HG02588 (cell line): ENCODE measurements around the gene PCSK2.
"Not testable (repeated sequence)": the region's sequence is repeated elsewhere in the genome, so short reads cannot be mapped to it uniquely, and the experiment has no call there.

ENCODE experiments used
- ATAC-seq: cut with Tn5 transposase; IDR thresholded peaks from one replicate; pipeline ENCODE4 v1.9.1; 2021; ENCODE audit warnings: mild to moderate bottlenecking, moderate library complexity; ENCODE audit not compliant: unreplicated experiment

The PCSK2 gene, protein sequence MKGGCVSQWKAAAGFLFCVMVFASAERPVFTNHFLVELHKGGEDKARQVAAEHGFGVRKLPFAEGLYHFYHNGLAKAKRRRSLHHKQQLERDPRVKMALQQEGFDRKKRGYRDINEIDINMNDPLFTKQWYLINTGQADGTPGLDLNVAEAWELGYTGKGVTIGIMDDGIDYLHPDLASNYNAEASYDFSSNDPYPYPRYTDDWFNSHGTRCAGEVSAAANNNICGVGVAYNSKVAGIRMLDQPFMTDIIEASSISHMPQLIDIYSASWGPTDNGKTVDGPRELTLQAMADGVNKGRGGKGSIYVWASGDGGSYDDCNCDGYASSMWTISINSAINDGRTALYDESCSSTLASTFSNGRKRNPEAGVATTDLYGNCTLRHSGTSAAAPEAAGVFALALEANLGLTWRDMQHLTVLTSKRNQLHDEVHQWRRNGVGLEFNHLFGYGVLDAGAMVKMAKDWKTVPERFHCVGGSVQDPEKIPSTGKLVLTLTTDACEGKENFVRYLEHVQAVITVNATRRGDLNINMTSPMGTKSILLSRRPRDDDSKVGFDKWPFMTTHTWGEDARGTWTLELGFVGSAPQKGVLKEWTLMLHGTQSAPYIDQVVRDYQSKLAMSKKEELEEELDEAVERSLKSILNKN

DNA sequence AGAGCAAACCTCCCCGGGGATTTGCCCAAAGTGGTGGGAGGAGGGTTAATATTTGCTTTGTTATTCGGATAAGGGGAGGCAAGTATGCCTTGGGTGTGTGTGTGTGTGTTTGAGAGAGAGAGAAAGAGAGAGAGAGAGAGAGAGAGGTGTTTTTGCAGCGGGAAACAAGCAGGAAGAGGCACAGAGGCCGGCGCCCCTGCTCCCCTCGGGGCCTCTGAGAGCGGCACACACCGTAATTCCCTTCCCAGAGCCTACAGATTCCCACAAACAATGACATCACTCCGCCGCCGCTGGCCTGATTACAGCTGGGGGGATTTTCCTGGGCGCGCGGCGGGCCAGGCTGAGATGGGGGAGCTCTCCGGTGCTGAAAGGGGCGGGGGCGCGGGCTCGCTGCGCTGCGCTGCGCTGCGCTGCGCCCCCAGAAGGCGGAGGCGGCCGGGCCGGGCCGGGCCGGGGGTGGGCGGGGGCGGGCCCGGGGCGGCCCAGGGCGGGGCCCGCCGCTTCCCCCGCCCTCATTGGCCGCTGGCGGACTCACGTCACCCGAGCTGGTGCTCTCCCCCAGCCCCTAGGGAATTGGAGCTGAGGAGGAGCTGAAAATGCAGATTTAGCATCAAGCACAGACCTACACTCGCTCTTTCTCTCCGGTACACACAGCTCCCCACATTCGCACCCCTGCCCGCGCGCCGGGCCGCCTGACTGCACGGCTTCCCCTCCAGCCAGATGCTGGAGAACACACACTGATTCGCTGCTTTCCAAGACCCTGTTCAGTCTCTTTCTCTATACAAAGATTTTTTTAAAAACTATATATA, at the start of gene PCSK2:
TSS of gene PCSK2 (plus strand) at position 631 of the 809 bp plus-strand sequence. CDS start 266 bp downstream, outside the sequence.
- no peak for ATAC-seq

DNA sequence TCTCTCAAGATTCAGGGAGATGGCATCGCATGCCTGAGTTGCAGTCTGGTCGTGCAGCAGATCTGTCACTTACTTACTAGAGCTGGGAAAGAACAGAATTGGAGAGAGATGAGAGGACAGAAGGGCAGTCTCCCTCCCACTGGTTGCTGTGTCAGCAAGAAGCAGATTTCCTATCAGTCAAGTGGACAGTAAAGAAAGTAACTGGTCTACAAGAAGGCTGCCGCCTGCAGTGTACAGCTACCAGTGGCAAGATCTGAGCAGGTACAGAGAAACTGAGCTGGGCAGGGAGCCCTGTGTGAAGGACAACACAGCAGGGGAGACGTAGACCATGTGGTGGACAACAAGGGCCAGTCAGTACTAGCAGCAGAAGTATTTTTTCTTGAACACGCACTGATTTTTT, 49.5 kb upstream of the PCSK2 start:
- ATAC-seq, result no peak

DNA sequence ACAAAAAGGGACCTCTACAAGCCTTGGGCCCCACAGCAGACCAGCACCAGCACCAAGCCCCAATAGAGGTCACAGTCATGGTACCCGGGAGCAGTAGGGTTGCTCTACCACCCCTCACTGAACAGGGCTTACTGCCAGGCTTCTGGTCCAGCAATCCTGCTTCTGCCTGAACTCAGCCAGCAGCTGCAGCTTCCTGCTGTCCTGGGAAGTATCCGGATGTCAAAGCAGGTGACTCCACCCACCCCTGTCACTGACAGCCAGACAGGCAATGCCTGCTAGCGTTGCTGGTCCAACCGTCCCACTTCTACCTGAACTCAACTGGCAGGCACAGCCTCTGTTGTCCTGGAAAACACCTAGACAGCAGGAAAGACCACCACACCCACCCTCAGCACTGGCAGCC, 47.0 kb upstream of the PCSK2 start:
- ATAC-seq, result no peak

DNA sequence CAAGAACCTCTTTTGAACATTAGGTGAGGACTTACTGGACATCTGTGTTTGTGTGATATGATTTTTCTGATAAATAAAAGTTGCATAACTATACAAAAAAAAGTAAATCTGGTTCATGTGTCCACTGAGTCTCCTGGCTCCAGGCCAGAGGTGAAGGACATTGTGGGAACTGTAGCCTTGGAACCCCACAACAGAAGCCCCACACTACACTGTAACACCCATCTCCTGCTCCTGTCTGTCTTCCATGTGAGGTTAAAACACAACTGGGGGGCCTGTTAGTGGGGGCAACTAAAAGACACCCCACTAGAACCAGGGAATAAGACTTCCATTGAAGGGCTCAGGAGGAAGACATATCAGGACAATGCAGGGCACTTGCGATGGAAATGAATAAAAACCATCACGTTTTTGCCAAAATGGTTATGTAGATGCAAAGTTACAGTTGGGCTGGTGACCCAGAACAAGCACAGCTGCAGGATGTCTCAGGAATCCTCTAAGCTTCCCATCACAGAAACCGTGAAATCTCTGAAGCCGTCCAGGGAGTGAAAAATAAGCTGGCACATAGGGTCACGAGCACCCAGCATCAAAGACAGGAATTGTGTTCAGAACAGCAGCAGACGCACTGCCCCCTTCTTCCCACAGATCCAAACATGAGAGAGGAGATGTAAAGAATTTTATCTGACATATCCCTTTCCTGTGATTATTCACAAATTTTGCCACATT, 36.7 kb upstream of the PCSK2 start:
- ATAC-seq, result no peak

DNA sequence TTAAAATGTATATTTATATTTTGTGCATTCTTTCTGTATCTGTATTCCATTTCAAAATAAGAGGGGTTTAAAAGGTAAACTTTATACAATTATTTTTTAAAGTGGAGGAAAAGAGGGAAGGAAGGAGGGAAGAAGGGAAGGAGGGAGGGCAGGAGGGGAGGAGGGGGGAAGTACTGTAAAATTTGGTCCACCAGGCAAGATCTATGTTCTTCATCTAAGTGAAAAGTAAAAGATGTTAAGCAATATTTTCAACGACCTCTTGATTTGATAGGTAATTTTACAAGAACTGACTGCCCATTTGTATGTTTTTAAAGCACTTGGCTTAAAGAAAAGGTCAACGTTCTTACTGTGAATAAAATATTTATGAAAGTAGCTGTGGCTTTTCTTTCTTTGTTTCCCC, 29.8 kb upstream of the PCSK2 start:
- ATAC-seq, result no peak

DNA sequence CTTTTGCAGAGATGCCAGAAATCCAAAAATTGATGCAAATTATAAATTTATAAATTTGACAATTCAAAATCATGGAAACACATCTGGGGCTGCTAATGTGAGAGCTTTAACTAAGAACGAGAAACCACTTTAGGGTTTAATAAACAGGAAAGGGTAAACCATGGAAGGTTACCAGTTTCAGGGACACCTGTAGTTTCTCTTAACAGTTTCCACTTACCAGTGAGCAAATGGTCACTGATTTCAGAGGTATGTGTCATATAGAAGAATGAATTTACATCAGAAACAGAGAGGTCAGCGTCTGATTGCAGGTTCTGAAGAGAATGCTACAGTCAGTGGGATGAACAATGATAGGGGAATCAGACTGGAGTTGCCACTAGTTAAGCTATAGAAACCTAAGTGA, 24.8 kb upstream of the PCSK2 start:
- no peak for ATAC-seq

DNA sequence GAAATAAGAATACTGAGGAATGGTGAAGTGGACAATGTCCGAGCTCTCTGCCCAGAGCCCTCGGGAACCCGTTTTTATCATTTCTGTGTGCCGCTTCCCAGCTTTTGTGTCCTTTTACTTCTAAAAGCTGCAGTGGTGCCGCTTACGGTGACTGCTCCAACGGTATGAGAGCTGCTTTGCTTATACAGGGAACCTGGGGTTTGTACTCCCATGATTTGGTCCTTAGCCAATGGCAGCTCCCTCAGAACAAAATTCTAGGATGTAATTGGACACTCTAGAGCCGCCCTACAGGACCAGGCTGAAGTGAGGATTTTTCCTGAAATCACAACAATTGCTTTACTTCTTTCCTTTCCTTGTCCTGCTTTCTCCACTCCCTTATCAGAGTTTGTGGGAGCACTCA, 24.2 kb upstream of the PCSK2 start:
- no peak for ATAC-seq

DNA sequence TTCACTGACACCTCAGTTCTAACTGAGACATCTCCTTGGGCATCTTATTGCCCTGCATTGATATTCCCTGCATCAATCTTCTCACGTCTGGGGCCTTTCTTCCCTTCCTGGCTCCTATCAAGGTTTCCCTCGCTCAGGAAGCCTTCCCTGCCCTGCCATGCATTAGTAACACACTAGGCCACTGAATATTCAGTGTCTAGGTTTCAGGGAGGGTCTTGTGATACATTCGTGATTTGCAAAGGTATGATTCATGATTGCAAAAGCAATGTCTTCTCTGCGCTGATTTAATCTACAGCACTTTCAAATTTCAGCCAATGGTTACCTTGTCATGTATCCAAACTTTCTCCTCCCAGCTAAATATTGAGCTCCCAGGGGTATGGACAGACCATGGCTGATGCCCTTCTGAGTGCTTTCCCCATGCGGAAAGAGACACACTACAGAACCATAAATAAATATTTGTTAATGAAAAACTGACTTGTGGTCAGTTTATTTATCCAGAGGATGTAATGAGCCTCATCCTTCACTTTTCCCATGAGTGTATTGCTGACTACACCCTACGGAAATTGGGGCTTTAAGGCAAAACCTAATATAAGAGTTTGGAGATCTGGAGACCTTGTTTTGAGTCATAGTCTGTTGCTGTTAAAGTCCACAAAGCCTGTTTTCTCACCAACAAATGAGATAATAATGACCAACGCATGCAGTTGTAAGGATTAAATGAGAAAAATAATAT, 21.6 kb upstream of the PCSK2 start:
- ATAC-seq, result no peak

DNA sequence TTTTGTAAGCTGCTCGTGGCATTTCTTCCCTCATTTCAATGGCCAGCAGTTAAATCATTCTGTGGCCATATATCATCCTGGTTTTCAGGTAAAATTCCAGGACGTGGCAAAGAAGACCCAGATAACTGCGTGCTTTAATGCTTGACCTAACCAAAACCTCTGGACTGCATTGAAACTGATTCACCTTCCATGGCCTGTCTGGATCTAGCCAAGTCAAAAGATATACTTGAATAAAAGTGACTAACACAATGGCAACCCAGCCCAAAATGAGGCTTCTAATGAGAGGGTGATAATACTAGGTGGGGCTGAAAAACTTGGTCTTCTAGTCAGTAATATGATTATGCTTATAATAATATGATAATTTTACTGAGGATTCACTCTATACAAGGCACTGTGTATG, 16.5 kb upstream of the PCSK2 start:
- no peak for ATAC-seq

DNA sequence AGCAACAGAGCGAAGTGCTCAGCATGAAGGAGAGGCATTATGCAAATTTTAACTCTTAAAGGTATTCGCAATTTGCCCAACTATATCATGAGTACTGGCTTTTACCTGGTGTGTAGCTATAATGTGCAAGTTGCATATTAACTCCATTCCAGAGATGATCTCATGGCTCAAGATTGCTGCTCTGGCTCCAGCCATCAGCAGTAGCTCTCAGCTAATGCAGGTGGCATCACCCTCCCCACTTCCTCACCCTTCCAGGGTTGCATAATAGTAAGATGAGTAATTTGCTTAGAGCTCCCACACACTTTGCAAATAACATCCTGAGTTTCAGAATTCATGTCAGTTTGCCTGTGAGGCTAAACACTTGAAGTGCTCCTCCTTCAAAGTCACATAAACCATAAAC, 15.9 kb upstream of the PCSK2 start:
- no peak for ATAC-seq

DNA sequence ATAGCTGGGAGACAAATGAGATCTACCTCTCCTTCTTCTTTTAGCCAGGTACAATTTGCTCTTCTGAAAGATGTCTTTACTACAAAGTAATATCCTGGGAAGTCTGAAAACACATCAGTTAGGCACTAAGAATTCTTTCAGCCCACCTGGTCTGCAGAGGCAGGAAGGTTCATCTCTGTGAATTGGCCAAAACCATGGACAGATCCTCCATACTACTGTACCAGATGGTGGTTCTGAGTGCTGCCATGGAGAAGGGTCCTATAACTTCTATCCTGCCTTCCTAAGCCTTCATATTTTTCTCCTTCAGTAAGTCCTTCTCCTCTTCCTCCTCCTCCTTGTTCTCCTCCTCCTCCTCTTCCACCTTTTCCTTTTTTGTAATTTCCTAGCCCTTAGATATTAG, 11.7 kb upstream of the PCSK2 start:
- no peak for ATAC-seq

DNA sequence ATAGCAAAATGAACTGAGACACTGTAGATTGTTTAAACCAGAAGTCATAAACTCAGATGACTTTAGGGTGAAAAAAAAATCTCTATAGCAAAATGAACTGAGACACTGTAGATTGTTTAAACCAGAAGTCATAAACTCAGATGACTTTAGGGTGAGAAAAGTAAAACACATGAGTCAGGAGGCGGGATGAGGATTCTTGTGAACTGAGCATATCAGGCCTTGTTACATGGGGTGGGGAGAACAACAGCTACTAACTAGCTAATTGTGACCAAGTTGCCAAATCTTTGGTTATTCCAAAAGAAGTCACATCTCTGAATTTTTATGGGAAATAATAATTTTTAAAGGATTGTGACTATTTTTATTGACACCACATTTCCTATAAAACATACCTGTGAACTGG, 7.0 kb upstream of the PCSK2 start:
- ATAC-seq, result not testable (repeated sequence)

DNA sequence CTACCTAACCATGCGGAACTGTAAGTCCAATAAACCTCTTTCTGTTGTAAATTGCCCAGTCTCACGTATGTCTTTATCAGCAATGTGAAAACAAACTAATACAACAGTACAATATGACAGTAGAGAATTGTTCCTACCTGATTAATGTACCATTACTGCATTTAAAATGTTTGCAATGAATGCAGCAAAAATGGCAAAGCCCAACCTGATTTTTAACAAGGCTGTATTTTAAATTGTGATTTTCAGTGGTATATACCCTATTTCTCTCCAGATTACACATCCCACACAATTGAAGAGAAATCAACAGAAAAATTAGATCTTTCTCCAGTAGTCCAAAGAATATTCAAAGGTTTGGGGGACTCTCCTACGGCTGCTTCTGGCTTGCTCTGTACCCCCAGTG, 3.3 kb upstream of the PCSK2 start:
- ATAC-seq, result no peak

DNA sequence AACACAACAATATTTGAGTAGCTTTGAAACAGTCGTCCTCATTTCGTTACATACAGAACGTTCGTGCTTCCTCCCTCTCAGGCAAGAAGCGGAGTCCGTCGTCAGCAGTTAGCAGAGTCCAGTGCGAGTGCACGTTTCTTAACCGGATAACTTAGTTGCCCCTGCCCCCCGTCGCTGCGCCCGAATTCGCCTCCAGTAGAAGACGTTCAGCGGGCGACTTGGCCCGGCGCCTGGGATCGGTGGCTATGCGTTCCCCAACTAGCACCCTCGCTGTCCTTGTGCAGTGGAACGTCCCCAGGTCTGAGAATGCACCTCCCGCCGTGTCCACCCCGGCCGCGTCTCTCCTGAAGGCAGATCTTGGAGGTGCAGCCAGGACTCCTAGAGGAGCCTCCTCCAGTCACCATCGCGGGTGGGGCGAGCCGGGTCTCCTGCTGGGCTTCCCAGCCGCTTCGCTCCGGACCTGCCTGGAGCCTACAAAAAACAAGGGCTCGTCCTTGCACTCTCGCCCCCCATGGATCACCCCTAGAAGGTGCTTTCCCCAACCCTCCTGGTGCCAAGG, 910 bp upstream of the PCSK2 start:
- no peak for ATAC-seq

DNA sequence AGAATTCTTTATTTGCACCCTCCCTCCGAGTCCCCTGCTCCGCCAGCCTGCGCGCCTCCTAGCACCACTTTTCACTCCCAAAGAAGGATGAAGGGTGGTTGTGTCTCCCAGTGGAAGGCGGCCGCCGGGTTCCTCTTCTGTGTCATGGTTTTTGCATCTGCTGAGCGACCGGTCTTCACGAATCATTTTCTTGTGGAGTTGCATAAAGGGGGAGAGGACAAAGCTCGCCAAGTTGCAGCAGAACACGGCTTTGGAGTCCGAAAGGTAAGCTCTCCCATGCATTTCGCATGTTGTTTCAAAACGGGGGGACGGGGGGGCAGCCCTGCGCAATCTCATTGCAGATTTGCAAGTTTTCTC, 357 bp downstream of the PCSK2 start:
- ATAC-seq, result no peak

DNA sequence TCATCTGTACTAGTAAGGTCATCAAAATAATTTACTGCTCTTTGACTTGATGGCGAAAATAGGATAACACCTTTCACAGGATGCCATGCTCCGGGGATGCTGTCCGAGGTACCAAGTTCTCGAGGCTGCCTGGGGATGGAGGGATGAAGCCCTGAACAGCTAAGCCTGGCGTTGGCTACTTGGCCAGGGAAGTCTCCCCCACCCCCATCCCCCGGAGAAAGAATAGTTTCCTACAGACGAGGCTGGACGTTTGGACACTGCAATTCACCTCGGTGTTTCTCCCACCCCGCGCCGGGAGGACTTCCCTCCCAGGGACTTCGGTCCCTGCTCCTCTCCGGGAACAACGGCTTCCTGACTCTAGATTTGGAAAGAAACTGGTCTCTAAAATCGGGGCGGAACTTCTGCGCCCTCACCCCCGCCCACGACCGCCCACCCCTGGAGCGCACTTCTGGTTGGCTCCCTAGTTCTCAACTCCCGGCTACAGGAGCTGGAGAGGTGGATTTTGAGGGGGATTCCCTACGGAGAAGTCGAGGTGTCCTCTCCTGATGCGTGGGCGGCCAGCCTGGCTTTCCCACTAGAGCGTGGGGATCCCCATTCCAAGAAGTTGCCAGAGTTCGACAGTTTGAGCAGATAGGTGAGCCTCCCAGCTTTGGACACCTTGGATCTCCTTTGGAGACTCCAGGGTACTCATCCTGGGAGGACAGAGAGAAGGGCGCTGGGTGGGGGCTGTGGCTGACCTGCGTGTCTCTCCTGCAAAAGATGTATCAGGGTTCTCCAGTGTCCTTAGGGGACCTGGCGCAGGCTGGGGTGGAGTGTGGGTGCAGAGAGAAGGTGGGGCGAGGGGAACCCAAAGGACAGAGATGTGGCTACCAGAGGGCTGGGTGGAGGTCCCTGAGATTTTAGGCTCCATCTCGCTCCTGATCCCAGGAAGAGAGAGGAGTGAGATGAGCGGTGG, 1.1 kb downstream of the PCSK2 start:
- ATAC-seq, result no peak

DNA sequence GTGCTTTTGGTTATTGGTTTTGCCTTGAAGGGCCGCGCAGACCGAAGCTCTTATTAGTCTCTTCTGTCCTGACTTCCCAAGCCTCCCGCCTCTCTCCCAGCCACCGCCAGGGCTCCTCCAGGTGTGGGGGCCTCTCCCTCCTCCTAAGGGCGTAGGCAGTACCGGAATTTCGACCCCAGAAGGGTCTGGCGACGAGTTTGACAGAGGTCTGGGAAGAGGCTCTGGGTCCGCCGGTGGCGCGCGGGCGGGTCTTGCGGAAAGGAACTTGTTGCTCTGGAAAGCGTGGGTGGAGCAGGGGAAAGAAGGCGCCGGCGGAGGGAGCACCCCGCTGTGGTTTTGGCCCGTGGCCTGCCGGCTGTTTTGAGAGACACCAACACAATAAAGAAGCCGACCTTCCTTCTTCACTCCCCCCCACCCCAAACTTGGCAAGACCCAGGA, 1.8 kb downstream of the PCSK2 start:
- no peak for ATAC-seq

DNA sequence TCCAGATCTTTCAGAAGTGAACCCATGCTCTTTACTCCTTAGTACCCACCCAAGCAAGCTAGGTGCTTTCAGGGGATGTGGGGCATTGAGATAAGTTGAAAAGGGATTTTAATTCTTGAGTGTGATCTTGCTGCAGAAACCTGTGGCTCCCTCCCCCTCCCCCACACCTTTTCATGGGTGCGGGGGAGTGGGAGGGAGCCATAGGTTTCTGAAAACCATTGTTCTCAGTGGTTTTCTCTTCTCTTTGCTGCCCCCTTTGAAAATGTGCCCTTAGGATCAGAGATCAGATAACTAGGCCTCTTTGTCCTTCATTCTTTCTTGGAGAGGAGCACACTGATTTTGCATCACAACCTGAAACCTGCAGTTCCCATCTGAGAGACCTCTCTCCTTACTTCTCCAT, 2.4 kb downstream of the PCSK2 start:
- no peak for ATAC-seq

DNA sequence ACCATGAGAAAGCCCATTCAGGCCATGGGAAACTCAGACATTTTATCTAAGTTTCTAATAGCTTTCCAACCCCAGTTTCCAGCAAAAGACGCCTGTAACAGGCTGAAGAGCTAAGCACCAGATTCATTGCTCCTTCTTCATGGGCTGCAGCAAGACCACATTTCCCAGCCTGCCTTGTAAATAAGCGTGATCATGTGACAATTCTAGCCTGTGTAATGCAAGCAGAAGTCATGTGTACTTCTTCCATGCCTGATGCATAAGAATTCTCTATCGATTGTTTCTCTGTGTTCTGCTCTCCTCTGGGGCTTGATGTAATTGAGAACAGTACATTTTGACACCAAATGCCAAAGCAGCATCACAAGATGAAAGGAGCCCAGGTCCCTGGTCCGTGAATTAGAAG, 6.8 kb downstream of the PCSK2 start:
- no peak for ATAC-seq
